Mucosa of gallbladder (tissue), 1 donor: ENCODE data around the gene YIF1B. TPM values are rescaled to one million over a fixed set of nuclear protein-coding genes. Genes with fewer than 3 reads are reported as not detected.
"Not testable (repeated sequence)": the region's sequence is repeated elsewhere in the genome, so short reads cannot be mapped to it uniquely, and the experiment has no call there.

Source experiments
- DNase-seq: peaks from one replicate; pipeline ENCODE4 v3.0.0-alpha.2; 2020; ENCODE audit warnings: low spot score
- total RNA-seq: library from RNA; stranded (reverse); gene quantifications from one replicate; pipeline ENCODE4 v1.2.1, GENCODE V29; 2021
- donor health status: DM: no; HTN: no; CAD: no.

The YIF1B gene, protein sequence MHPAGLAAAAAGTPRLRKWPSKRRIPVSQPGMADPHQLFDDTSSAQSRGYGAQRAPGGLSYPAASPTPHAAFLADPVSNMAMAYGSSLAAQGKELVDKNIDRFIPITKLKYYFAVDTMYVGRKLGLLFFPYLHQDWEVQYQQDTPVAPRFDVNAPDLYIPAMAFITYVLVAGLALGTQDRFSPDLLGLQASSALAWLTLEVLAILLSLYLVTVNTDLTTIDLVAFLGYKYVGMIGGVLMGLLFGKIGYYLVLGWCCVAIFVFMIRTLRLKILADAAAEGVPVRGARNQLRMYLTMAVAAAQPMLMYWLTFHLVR
- 31.6 TPM for total RNA-seq

DNA sequence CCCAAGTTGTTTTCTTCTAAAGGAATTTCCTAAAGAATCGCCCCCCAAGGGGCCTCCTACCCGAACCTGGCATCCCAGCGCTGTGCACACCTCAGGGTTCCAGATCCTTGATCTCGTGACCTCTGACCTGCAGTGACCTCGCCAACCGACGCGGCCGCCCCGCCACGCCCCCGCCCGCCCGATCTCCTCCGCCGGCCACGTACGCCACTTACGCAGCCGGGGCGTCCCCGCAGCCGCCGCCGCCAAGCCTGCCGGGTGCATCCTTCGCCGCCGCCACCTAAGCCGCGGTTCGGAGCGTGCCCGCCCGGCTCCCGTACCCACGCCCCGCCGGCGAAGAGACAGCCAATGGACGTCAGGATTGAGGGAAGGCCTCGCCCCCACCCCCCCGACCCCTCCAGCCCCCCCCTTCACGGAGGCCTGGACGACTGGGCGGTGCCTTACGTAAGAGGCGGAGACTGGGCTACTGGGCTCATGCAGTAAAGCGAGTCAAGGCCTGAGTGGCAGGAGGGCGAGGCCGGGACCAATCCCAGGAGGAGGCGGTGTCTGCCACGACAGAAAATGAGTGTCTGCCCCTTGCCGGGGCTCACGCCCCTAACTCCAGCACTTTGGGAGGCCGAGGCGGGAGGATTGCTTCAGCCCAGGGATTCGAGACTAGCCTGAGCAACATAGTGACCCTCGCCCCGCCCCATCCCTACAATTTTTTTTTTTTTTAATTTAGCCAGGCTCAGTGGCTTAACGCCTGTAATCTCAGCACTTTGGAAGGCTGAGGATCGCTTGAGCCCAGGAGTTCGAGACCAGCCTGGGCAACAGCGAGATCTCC is at the start of gene YIF1B:
Gene YIF1B, minus strand, starts transcription at position 291 of the 820 bp plus-strand sequence. Its CDS starts 30 bp downstream, at position 261.
- peak; percentile 96 for DNase-seq

DNA sequence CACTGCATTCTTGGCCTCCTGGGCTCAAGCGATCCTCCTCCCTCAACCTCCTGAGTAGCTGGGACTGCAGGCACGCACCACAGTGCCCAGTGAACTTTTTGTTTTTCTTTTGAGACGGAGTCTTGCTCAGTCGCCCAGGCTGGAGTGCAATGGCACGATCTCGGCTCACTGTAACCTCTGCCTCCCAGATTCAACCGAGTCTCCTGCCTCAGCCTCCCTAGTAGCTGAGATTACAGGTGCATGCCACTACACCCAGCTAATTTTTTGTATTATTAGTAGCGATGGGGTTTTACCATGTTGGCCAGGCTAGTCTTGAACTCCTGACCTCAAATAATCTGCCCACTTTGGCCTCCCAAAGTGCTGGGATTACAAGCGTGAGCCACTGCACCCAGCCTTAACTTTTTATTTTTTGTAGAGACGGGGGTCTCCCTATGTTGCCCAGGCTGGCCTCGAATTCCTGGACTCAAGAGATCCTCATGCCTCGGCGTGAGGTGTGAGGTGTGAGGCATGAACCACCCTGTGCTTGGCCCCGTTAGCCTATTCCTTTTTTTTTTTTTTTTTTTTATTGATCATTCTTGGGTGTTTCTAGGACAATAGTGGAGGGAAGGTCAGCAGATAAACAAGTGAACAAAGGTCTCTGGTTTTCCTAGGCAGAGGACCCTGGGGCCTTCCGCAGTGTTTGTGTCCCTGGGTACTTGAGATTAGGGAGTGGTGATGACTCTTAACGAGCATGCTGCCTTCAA is 47.4 kb upstream of the YIF1B start:
- not testable (repeated sequence) for DNase-seq

DNA sequence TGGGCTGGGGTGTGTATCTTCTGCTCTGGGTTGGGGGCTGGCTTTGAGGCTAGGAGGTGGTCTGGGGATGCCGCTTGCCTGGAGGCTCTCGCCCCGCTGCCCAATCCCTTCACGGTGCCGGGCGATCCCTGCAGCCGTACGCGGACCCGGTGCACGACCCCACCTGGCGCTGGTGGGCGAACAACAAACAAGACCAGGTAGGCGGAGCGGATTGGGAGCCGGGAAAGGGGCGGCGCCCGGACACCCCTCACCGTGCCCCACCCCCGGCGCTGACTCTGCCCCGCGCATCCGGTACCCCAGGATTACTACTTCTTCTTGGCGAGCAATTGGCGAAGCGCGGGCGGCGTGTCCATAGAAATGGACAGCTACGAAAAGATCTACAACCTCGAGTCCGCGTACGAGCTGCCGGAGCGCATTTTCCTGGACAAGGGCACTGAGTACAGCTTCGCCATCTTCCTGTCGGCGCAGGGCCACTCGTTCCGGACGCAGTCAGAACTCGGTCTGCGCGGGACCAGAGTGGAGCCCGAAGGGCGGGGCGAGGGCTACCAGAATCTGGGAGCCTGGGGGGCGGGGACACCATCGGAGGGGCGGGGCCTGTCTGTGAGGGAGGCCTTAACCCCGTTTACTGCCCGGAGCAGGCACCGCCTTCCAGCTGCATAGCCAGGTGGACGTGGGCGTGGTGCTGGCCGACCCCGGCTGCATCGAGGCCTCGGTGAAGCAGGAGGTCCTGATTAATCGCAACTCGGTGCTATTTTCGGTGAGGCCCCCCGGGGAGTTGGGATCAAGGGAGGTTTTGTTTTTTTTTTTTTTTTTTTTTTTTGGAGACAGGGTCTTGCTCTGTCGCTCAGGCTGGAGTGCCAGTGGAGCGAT is 46.6 kb upstream of the YIF1B start:
- DNase-seq, result peak; percentile 70

DNA sequence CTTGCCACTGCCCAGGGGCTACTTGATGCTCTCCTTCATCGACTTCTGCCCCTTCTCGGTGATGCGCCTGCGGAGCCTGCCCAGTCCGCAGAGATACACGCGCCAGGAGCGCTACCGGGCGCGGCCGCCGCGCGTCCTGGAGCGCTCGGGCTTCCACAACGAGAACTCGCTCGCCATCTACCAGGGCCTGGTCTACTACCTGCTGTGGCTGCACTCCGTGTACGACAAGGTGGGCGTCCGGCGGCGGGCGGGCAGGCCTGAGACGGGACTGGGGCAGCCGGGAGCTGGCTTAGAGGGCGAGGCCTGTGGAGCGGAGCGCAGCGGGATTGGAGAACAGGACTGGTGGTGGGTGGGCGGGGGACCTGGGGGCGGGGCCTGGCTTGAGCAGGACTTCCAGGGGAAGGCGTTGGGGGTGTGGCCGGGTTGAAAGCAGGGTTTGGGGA is 45.9 kb upstream of the YIF1B start:
- peak; percentile 62 for DNase-seq

DNA sequence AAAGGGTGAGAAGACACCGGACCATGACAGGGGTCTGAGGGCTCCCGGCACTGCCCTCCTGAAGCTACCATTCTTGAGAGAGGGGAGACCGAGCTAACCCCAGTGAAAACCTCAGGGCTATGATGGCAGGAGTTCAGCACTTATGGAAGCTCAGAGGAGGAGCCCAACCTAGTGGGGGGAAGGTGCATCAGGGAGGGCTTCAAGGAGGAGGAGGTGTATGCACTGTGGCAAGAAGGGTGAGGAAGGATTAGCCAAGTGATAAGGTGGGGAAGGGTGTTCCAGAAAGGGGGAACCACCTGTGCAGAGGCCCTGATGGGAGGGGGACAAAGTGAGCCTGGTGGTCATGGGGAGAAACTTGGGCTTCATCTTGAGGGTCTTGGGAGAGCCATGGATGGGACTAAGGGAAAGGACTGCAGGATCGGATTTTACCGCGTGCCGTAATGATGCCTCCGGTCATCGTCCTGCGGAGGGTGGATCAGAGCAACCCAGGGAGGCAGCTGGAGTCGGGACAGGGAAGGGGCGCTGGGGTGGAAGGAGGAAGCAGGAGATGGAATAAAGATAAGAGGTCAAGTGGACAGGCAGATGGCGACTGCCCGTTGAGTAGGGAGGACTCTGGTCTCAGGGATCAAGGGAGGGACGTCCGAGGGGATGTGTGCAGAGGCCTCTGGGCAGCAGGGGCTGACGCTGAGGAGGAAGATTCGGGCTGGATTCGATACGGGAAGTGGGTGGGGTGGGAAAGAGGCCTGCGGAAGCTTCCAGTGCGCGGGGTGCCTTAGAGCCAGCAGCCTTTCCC is 45.3 kb upstream of the YIF1B start:
- no peak for DNase-seq

DNA sequence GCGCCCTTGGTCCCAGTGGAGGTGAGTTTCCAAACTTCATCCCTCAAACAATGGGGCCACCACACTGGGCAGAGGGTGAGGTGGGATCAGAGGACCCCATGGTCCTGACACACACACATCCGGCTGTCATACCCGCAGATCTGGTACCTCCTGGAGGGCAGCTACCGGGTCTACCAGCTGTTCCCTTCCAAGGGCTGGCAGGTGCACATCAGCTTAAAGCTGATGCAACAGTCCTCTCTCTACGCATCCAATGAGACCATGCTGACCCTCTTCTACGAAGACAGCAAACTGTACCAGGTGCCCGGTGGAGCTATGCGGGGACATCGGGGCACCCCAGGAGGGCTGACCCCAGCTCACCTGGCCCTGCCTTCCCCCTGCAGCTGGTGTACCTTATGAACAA is 44.6 kb upstream of the YIF1B start:
- no peak for DNase-seq

DNA sequence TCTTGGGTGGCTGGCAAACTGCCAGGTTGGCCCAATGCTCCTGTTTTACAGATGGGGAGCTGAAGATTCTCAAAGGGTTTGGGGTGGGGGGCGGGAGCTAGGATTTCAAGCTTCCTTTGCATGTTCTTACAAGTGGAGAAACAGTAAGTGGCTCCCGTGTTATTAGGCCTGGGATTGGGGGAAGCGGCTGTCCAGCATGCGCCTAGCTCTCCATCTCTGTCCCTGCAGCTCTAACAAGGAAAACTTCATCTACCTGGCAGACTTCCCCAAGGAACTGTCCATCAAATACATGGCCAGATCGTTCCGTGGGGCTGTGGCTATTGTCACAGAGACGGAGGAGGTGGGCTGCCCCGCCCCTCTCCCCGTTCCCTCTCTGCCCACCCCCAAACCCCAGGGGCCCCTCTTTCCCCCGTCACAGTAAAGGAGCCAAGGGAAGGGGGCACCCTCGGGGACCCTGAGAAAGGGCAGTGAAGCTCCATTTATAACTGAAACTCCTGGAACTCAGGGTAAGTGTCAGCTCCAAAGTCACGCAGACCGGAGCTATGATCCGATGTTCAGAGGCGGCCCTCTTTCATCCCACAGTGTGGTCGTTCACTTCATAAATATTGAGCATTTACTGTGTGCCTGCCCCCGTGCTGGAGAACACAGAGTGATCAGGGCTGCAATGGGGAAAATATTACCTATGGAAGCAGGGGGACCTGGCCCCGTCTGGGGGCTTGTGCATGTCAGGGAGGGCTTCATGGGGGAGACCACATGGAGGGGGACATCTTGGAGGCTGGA is 43.7 kb upstream of the YIF1B start:
- DNase-seq, result no peak

DNA sequence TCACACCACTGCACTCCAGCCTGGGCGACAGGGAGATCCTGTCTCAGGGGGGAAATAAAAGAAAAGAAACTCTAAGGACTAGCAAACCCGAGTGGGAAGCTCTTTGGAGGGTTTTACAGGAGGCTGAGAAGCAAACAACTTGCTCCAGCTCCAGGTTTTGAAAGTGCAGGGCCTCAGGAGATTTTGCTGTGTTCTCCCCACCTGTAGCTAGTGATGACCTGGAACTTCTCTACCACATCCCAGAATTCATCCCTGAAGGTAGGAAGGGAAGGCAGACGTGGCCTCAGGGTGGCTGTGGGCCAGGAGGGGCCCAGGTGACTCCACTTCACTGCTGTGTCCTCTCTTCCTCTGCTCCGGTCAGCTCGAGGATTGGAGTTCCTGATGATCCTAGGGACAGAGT is 42.3 kb upstream of the YIF1B start:
- DNase-seq, result no peak

DNA sequence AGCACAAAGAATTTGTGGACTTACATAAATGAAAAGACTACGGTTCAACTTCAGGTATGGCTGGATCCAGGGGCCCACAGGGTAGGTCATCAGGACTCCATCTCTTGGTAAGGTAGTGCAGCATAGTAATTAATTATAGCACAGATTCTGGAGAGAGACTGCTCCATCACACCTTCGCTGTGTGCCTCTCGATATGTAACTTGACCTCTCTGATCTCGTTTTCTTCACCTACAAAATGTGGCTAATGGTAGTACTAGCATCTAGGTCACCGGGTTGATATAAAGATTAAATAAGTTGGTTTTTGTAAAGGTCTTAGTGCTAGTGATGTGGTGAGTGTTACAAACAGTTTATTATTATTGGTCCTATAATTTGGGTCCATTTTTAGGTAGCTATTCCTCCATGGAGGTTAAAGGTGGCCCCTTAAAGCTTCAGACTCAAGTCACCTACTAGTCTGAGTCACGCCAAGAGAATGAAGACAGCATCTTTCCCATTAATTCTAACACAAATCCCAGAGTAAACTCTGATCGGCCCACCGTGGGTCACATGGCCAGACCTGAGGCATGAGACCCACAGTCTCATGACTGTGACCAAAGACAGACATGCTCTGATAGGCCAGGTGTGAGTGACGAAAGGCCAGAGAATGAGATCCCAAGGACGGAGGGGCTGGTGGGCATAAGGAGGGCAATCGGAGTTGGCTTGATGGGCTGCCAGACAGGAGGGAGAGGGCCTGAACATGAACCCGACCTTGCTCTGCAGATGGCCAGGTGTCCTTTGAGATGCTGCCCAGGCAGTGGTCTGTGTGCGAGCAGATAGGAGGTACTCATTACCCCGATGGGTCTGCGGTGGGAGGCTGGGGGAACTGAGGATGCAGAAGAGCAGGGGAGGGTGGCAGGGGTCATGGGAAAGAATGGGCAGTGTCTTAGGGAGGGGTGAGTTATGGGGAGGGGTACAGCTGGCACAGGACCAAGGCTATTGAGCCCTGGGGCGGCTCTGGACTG is 40.3 kb upstream of the YIF1B start:
- DNase-seq, result no peak

DNA sequence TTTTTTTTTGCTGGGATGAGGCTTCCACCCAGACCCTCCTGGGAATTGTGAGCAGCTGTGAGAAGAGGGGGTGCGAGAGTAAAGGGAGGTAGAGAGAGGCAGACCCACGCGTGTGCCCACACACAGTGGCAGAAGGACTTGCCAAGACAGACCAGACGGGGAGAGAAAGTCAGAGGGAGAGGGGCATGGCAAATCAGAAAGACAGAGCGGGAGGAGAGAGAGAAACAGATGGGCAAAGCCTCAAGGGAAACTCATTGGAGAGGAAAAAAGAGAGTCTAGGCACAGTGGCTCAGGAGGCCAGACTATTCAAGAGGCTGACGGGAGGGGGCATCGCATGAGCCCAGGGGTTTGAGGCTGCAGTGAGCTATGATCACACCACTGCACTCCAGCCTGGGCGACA is 36.9 kb upstream of the YIF1B start:
- DNase-seq, result no peak

DNA sequence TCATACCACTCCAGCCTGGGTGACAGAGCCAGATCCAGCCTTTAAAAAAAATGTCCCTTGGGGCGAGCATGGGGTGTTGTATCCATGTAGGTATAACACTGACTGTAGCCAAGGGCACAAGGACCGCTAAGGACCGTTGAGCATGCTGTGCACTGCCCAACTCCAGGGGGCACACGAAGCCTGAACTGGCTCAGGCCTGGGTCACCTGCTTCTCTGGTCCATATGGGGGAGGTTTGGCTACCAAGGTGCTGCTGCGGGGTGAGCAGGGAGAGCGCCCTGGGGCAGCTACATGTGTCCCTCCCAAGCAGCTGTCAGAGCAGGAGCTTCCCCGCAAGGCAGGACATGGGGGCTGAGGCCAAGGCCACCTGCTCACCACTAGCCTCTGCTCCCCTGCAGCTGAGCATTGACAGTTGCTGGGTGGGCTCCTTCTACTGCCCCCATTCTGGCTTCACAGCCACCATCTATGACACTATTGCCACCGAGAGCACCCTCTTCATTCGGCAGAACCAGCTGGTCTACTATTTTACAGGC is 36.2 kb upstream of the YIF1B start:
- no peak for DNase-seq

DNA sequence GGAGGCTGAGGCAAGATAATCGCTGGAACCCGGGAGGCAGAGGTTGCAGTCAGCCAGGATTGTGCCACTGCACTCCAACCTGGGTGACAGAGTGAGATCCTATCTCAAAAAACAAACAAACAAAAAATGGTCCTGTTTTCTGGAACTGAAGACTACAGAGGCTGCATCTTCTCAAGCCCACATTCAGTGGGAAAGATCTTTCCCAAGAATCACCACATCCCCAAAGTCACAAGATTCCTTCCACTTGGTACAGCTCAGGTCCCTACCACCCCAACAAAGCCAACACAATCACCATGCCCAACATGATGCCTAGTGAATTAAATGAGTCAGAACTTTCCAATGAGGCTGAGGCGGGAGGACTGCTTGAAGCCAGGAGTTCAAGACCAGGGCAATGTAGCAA is 35.1 kb upstream of the YIF1B start:
- DNase-seq, result no peak

DNA sequence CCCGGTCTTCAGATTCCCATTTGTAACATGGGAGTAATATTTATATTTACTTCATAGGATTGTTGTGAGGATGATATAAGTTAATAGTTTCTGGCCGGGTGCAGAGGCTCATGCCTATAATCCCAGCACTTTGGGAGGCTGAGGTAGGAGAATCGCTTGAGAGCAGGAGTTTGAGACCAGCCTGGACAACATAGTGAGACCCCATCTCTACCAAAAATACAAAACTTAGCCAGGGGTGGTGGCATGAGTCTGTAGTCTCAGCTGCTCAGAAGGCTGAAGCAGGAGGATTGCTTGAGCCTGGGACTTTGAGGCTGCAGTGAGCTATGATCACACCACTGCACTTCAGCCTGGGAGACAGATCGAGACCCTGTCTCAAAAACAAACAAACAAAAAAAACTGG is 31.1 kb upstream of the YIF1B start:
- DNase-seq, result no peak

DNA sequence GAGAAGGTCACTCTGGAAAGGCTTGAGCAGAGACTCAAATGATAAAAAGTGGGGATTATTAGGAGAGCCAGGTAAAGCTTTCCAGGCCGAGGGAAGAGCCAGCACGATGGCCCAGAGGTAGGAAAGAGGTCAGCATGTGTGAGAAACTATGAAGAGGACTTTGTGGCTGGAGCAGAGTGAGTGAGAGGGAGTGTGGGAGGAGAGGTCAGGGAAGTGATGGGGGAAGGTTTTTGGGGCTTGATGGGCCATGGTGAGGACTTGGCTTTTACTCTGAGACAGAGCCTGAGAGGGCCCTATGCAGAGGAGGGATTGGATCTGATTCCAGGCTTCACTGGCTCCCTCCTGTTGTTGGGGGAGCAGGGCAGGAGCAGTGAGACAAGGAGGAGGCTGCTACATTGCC is 25.2 kb upstream of the YIF1B start:
- no peak for DNase-seq

DNA sequence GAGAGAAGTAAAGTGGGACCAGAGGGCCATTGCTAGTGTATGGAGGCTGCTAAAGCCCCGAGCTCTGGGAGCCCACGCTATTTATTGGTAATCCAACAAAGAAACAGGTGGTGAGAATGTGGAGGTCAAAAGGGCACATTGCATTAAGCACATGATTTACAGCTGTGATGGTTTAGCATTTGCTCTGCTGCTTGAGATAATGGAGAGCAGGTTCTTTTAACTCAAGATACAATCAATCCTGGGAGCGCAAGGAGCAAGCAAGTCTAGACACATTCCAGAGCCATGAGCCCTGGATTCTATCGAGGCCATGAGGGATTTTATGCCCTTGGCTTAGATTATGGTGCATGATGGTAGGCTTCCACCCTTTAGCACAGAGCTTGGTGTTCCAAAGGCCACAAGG is 23.3 kb upstream of the YIF1B start:
- not testable (repeated sequence) for DNase-seq

DNA sequence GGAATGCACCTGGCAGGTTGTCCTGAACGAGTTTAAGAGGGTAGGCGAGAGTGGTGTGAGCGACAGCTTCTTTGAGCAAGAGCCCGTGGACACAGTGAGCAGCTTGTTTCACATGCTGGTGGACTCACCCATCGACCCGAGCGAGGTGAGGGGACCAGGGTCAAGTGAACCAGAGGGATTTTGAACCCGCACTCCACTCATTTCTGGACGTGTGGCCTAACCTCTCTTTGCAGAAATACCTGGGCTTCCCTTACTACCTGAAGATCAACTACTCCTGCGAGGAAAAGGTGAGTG is 21.6 kb upstream of the YIF1B start:
- DNase-seq, result no peak

DNA sequence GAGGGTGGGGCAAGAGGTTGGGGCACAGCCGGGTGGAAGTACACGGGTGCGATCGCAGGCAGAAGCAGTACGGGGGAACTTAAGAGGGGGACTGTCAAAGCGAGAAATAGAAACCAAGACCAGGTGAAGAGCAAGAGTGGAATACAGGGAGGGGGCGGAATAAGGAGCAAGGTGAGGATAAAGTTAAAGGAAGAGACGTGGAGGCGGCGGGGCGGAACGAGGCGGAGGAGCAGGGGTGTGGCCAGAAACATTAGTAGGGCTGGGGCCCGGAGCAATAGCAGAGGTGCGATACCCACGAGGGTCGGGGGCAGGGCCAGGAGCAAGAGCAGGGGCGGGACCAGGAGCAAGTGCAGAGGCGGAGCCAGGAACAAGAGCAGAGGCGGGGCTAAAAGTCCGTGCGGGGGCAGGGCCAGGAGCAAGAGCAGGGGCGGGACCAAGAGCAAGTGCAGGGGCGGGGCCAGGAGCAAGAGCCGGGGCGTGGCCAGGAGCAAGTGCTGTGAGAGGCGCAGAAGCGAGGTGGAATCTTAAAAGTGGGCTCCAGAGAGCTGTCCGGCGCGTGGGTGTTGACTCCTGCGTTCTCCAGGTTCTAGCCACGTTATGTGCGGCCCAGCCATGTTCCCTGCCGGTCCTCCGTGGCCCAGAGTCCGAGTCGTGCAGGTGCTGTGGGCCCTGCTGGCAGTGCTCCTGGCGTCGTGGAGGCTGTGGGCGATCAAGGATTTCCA is 21.1 kb upstream of the YIF1B start:
- DNase-seq, result peak; percentile 96
